Measurements from ENCODE around the gene DFFB. TPM values are rescaled to one million over a fixed set of nuclear protein-coding genes. Genes with fewer than 3 reads are reported as not detected.
A peak's percentile ranks its signal among the peaks of the same experiment; 100 is the strongest.

DFFB gene
- polyA plus RNA-seq, 1 experiment = 6.1 TPM

- POLR2A ChIA-PET = no interaction called here
- CTCF ChIA-PET = interaction anchor here (1.8 kb wide), 1 partner anchor 11 kb away, joined by 4 read pairs; no protein-coding TSS in a partner anchor
- Histone ChIP-seq H3K27me3 (ENCODE audit: control insufficient read depth, insufficient read depth, low read length) (no peaks in the 10 kb centered on the region), H3K4me3 (ENCODE audit: low read depth, low read length) (no peak overlapping the region), H3K36me3 (ENCODE audit: control insufficient read depth, insufficient read depth, low read length) (peaks cover 20% of the 10 kb centered on the region)
- no peak for DNase-seq (ENCODE audit: low read depth)
- TF ChIP-seq CTCF (IDR thresholded peaks at IDR 0.05; ENCODE audit: insufficient read depth, low read depth, low read length) = no peak
These were observed 28.9 kb upstream of the DFFB start for GRCh38 chr1:3828391-3828790.

- ChIA-PET CTCF (no interaction called here), POLR2A (no interaction called here)
- Histone ChIP-seq H3K4me3 (ENCODE audit: low read depth, low read length) (no peak overlapping the region), H3K36me3 (ENCODE audit: control insufficient read depth, insufficient read depth, low read length) (peaks cover 21% of the 10 kb centered on the region), H3K27me3 (ENCODE audit: control insufficient read depth, insufficient read depth, low read length) (no peaks in the 10 kb centered on the region)
- peak; percentile 76 for DNase-seq (ENCODE audit: low read depth)
- TF ChIP-seq CTCF (IDR thresholded peaks at IDR 0.05; ENCODE audit: insufficient read depth, low read depth, low read length) = no peak
These were observed 25.6 kb upstream of the DFFB start for GRCh38 chr1:3831689-3832088.

GRCh38 chr1:3834701-3835100 lies 22.6 kb upstream of the DFFB start:
- Histone ChIP-seq H3K4me3 (ENCODE audit: low read depth, low read length) (no peak overlapping the region), H3K27me3 (ENCODE audit: control insufficient read depth, insufficient read depth, low read length) (no peaks in the 10 kb centered on the region), H3K36me3 (ENCODE audit: control insufficient read depth, insufficient read depth, low read length) (peaks cover 19% of the 10 kb centered on the region)
- ChIA-PET POLR2A (no interaction called here), CTCF (no interaction called here)
- DNase-seq (ENCODE audit: low read depth) = no peak
- TF ChIP-seq CTCF (IDR thresholded peaks at IDR 0.05; ENCODE audit: insufficient read depth, low read depth, low read length) = no peak

GRCh38 chr1:3836421-3836820 lies 20.9 kb upstream of the DFFB start:
- DNase-seq (ENCODE audit: low read depth) = no peak
- H3K4me3 ChIP-seq (ENCODE audit: low read depth, low read length) = no peak overlapping the region
- no peak for TF ChIP-seq CTCF (IDR thresholded peaks at IDR 0.05; ENCODE audit: insufficient read depth, low read depth, low read length)
- H3K36me3 ChIP-seq (ENCODE audit: control insufficient read depth, insufficient read depth, low read length) = peaks cover 22% of the 10 kb centered on the region
- CTCF ChIA-PET = interaction anchor here (0.6 kb wide), 1 partner anchor 28 kb away, joined by 3 read pairs; no protein-coding TSS in a partner anchor
- H3K27me3 ChIP-seq (ENCODE audit: control insufficient read depth, insufficient read depth, low read length) = no peaks in the 10 kb centered on the region
- POLR2A ChIA-PET = no interaction called here

- CTCF ChIA-PET = no interaction called here
- no peak for DNase-seq (ENCODE audit: low read depth)
- Histone ChIP-seq H3K4me3 (ENCODE audit: low read depth, low read length) (no peak overlapping the region), H3K36me3 (ENCODE audit: control insufficient read depth, insufficient read depth, low read length) (peaks cover 22% of the 10 kb centered on the region), H3K27me3 (ENCODE audit: control insufficient read depth, insufficient read depth, low read length) (no peaks in the 10 kb centered on the region)
- TF ChIP-seq CTCF (IDR thresholded peaks at IDR 0.05; ENCODE audit: insufficient read depth, low read depth, low read length) = no peak
- POLR2A ChIA-PET = no interaction called here
These were observed 20.1 kb upstream of the DFFB start for GRCh38 chr1:3837200-3837599.

Measured in BJ (cell line).